Erythroblast (primary cell): ENCODE measurements around the gene DOK7.

Experiments
- GATA1 ChIP-seq: IDR thresholded peaks from 2 replicates; pipeline ENCODE4 v1.6.1; 2011; ENCODE audit warnings: low read depth, mild to moderate bottlenecking, control low read depth, low read length, moderate library complexity
- POLR2A ChIP-seq: IDR thresholded peaks from 2 replicates; pipeline ENCODE4 v1.6.1; 2011; ENCODE audit warnings: mild to moderate bottlenecking, low read length

DNA sequence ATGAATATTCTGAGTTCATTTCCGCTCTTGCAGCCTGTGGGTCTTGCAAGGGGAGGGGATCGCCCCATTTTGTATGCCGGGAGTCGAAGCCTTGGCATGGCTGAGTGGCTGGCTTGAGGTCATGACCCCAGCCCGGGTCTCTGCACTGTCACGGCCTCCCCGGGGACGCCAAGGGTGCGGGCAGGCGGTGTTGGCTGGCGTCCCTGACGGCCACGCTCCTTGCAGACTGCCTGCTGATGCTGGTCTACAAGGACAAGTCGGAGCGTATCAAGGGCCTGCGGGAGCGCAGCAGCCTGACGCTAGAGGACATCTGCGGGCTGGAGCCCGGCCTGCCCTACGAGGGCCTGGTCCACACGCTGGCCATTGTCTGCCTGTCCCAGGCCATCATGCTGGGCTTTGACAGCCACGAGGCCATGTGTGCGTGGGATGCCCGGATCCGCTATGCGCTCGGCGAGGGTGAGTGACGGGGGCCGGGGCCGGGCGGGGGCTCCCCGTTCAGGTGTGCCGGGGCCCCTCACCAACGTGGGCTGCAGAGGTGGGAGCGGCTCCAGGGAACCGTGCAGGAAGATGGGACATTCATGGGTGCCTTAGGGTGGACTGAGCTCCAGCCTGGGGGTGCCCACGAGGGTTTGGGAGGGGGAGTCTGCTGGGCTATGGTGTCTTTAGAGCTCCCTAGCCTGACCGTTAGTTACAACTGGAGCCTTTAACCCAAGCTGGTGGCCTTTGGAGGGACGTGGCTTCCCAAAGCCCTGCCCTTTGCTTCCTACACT lies 10.3 kb downstream of the DOK7 start:
- no peak for TF ChIP-seq POLR2A
- TF ChIP-seq GATA1: no peak
